Activated CD4-positive, CD25-positive, alpha-beta regulatory T cell treated with anti-CD3 and anti-CD28 coated beads, Interleukin-2, amount 50 U/mL, for 24 hours (primary cell): ENCODE data around the gene PLCL2.
A peak's percentile ranks its signal among the peaks of the same experiment; 100 is the strongest.
"Not testable (repeated sequence)": the region's sequence is repeated elsewhere in the genome, so short reads cannot be mapped to it uniquely, and the experiment has no call there.

ENCODE experiments used
- ATAC-seq, 2 donors: fragments of 150-1000 bp; cut with Tn5 transposase; one replicate each; pipeline ENCODE4 v1.10.0; 2021; ENCODE audit warnings: mild to moderate bottlenecking in 1 of 2, moderate library complexity in 1 of 2

Gene PLCL2

DNA sequence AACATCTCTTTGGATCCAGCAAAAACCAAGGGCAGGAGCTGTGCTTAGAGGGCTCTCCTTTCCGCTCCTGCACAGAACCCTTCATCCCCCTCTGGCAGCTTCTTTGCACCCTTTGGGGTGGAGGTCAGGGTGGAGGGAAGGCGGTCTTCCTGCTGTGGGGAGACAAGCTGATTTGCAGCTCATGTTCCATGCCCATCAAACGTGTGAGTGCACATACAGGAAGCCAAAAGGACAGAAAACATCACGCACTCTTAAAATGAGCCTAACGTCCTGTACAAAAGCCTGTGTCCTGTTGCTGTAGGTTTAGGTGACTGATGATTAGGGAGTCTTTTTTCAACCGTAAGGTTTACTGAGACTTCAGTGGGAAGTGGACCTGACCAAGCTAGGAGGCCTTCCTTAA is 195.2 kb downstream of the PLCL2 start:
- ATAC-seq, result no peak

DNA sequence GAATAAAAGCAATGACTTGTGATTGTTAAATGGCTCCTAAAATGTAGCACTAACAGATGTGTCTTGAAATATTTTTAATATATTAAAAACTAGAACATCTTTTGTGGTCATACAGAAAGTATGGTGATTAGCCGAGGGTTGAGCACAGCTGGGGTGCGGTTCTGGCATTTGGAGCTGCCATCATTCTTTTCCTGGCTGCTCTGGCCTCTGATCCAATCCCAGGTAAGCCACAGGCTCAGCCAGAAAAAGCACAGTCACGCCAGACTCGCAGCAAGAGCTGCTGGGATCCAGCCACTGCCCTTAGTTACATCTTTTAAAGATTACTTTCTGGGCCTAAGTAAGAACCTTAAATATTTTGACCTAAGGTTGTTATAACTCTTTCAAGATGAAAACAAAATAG is 196.8 kb downstream of the PLCL2 start:
- ATAC-seq, result no peak

DNA sequence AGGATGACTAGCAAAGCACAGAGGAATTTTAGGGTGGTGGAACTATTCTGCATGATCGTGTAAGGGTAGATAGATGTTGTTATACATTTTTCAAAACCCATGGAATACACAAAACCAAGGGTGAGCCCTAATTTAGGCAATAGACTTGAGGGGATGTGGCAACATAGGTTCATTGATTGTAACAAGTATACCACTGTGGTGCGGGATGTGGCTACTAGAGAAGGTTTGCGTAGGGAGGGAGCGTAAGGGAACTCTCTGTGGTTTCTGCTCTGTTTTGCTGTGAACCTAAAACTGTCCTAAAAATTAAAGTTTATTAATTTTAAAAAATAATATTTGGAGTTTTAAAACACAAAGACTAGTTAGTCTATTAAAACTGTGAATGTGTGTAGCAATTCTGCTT is 202.8 kb downstream of the PLCL2 start:
- no peak for ATAC-seq

DNA sequence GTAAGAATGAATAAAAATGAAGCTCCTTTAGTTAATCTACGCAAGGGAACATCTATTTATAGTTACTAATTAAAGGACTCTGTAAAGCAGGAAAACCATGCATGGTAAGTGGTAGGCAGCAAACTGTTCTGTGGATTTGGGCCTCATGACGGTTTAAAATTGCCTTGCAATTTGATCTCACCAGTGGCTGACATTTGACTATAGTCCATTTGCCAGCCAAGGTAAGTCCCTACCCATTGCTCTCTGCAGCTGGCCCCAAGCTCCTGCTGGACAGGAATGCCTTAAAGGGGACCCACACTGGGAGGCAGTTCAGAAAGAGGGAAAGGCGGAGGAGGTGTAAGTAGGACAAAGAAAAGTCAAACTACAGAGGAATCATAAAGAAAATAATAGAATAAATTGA is 203.3 kb downstream of the PLCL2 start:
- ATAC-seq, result no peak

DNA sequence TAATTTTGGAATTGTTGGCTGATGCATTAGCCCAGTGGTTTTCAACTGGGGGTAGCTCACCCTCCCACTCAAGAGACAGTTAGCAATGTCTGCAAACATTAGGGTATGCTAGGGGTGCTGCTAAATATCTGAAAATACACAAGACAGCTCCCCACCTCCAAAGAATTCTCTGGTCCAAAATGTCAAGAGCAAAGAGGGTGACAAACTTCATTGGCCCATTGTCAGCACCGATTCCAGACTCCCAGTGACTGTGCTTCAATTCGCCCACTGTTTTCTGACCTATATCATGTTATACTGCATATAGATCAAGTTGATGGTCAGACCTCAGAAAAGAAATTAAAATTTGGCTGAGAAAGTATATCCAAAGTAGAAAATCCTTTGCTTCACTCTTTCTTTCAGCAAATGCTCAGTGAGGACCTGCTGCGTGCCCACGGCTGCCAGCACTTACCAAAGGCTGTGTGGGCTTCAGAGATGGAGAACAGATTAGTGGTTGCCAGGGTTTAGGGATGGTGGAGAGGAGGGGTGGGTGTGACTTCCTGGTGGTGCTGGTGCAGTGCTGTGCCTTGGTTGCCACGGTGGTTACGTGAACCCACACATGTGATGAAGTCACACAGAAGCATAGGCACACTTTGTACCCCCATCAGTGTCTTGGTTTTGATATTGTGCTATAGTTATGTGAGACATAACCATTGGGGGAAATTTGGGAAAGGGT is 204.0 kb downstream of the PLCL2 start:
- ATAC-seq, result peak in 1 of 2 donors; percentile 59

DNA sequence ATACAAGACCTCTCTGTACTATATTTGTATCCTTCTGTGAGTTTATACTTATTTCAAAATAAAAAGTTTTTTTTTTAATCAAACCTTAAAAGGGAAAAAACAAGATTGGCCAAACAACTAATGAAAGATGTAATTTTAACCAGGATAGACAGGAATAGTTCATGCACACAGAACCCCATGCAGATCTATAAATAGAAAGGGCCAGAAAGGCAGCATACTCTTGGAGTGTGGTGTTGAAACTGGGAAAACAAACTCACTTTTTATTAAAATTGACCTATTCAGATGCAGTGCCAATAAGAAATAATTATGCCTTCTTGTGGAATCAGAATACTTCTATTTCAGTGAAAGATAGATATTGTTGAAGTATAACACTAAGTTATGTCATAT is 204.6 kb downstream of the PLCL2 start:
- no peak for ATAC-seq

DNA sequence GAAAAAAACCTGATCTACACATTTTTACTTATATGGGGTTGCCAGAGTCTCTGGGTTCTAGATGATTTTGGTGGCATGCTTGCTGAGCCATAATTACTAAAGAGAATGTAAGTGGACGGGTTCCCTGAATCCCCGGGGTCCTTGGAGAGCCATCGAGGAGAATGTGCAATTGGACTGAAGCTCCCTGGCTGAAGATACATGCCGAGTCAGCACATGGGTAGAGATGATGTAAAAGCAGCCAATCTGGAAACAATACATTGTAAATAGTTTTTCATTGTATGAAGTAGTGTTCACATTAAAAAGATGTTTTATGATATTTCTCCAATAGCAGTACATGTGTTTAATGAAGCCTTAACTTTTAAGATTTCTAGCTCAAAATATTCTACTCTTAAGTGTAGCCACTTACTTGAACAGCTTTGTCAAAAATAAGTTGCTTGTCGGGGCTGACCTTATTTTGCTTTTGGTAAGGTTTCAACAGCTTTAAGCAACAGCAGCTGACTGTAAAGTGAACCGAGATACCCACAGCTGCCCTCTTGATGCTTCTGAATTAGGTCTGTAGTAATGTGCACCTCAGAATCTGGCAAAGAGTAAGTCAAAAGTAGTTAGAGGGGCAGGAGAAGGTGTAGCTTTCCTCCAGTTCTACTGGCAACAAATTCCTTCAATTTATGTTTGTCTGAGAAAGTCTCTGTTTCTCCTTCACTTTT is 205.7 kb downstream of the PLCL2 start:
- ATAC-seq, result no peak

DNA sequence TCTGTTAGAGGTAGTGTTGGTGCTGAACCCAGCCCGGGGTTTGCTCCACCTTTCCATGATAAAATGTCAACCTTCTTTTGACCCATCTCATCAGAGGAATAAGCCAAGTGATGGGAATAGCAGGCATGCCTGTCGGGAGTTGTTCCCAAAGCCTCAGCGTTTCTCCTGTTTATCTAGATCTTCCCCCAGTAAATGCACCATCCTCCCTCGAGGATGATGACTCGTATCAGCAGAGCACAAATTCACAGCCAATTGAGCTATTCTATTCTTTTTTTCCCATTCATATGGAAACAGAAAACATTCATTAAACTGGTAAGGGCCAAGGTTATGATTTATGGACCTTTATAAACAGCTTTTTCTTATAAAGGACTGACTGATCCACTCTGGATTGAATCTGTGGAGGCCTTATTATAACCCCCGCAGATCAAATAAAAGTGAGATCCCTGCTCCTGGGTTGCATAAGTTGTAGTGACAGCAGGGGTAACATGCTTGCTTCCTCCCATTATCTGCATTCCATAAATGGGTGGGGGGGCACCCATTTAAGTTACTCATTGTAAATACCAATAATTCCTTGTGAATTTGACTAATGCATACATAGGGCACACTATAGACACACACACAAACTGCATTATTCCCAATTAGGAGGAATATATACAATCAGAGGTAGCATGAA is 207.3 kb downstream of the PLCL2 start:
- no peak for ATAC-seq

DNA sequence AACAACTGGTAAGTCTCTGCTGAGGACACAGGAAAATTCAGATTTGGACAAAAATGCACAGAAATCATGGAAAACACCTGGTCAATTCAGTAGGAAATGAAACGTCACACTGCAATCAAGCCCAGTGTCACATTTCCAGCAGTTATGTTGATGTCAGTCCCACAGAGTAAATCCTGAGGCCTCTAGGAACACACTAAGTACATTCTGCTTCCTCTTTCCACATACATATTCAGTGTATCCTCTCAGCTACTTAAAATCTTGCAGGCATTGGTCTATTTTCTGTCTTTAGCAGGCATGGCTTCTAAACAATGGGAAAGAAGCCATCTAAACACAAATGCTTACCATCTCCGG is 207.8 kb downstream of the PLCL2 start:
- ATAC-seq, result no peak

DNA sequence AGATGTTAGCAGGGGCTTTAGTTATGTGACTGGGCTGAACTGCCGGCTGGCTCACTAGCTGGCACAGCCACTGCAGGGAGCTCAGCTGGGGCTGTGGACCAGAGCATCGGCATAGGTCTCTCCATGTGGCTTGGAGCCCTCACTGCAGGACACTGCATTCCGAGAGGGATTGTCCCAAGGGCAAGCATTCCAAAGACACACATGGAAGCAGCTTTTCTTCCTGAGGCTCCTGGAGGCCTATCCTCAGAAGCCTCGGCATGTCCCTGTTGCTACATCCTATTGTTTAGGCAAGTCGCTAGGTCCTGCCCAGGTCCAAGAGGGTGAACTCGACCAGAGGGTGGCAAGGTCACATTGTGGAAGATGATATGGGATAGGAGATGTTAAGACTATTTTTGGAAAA is 209.8 kb downstream of the PLCL2 start:
- ATAC-seq, result no peak

DNA sequence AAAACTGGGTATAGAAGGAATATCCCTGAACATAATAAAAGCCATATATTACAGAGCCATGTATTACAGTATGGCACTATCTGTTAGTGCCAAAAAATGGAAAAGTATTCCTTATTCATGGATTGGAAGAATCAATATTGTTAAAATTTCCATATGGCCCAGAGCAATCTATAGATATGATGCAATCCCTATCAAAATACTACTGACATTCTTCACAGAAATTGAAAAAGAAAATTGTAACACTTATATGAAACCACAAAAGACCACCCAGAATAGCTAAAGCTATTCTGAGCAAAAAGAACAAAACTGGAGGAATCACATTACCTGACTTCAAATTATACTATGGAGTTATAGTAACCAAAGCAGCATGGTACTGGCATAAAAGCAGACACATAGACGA is 218.8 kb downstream of the PLCL2 start:
- no peak for ATAC-seq

DNA sequence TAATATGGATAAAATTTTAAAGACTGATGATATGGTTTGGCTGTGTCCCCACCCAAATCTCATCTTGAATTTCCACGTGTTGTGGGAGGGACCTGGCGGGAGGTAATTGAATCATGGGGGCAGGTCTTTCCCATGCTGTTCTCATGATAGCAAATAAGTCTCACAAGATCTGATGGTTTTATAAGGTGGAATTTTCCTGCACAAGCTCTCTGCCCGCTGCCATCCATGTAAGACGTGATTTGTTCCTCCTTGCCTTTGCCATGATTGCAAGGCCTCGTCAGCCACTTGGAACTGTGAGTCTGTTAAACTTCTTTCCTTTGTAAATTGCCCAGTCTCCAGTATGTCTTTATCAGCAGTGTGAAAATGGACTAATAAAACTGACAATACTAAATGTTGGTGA is 222.0 kb downstream of the PLCL2 start:
- not testable (repeated sequence) for ATAC-seq

DNA sequence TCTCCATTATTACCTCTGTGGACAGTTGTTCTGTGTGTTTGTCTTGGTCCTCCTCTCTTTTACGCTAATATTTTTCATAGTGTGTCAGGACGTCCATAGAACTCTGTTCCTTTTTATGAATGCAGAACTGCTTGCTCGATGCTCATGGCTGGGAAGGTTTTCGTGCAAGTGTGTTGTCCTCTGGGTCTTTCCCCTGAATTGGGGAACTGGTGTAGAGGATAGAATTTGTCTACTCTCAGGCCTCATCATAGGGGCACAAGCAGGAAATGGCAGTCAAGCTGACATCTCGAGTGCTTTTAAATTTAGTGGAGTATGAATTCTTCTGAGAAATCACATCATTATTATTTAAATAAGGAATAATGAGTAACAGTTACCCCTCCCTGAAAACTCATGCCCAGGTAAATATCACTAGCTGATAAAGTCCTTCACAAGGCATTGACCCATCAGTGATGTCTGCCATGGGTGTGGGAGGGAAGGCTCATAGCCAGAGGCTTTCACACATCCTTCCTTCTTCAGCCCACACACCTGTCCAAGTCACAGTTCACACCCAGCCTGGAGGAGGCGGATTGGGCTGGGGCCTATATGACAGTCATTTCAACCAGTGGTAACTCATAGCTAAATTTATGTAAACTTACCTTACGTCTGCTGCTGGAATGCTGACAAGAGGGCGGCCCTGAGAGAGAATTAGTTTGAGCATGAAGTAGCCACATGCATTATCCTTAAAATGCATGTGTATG is 226.1 kb downstream of the PLCL2 start:
- ATAC-seq, result peak in 1 of 2 donors; percentile 27

DNA sequence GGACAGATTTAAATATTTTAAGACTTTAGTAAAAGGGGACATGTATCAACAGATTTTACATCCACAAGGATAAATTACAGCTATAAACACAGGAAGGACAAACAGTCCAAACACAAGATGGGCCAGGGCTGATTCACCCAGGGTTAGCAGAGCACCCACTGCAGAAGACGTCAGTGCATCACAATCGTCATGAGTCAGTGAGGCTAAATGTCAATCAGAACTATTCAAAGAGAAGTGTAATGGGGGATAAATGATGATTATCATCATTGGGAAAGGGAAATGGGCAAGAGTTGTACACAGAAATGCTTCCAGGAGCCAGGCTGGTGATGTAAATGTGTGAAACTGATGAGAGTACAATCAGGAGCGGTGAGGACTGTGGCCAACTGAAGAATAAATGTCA is 226.8 kb downstream of the PLCL2 start:
- ATAC-seq, result no peak

DNA sequence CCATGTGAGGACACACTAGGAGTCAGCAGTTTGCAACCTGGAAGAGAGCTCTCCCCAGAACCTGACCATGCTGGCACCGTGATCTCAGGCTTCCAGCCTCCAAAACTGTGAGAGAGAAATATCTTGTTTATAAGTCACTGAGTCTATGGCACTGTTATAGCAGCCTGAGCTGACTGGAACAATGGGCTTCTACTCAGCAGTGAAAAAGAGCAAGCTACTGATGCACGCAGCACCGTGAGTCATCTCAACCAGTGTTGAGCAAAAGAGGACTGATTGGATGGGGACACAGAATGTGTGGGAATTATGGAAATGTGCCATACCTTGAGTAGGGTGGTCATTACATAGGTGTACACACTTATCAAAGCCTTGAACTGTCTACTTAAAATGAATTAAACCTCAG is 230.4 kb downstream of the PLCL2 start:
- ATAC-seq, result no peak

DNA sequence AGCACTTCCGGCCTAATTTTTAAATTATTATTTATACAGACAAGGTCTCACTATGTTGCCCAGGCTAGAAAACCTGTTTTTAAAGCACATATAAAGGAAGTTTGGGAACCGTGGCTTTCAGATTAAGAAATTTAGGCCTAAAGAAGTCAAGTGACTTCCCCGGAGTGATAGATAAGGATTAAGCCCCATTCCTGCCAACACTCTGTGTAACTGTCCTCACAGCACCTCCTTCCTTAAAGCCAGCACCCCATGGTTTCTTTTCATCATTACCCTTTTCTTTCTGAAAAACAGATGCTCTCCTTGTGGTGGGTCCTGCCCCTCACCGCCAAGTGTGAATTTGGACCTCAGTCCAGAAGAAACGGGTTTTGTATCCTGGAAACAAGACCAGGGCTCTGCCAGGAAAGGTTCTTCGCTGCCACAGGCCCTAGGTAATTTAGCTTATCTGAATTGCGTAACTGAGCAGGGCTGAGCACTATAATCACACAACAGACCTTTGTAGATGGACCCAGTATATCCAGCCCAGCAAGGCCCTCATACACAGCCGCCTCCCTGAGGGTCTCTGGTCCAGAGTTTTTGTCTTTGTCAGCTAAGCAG is 231.3 kb downstream of the PLCL2 start:
- ATAC-seq, result no peak

DNA sequence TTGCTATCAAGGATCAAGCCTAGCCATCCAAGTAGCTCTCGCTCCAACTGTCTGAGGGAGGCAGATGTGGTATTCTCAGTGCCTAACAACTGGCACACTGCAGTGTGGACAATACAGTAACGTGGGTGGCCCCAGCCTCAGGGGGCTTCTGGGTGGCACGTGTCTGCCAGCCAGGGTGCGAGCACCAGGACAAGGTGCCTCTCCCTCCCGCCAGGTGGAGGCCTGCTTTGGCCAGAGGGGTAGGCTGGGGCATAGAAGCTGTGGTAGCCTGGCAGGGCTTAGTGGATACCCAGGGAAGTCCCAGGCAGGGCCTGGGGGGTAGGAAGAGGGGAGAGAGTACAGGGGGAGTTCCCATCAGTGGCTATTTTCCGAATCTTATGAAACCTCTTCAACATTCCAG is 234.0 kb downstream of the PLCL2 start:
- ATAC-seq, result no peak

DNA sequence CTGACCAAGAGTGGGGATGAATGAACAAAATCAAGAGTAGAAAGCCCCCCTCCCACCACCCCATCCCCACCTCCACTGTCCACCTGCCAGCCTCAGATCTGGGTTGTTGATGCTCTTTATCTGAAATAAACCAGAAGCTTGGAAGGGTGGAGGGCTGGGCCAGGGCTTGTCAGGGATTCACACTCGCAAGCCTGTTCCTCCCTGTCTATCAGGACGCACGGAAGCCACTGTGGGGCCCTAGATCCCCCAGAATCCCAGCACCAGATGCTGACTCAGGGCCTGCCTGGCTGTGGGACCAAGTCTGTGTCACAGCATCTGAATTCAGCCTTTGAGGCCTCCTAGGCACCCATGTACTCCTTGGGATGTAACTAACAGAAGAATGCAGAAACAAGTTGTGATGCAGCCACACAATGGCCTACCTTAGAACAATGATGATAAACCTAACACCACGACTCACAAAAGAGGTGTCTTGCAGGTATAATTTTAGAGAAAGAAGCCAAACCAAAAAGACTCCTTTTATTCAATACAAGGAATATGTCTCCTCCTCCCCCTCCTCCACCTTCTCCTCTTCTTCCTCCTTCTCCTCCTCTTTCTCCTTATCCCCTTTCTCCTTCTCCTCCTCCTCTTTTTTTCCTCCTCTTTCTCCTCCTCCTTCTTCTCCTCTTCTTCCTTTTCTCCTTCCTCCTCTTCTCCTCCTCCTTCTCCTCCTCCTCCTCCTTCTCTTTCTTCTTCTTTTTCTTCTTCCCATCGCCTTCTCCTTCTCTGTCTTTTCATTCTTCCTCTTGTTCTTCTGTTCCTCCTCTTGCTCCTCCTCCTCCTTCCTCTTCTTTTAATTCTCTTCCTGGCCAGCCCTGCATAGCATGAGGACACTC is 234.7 kb downstream of the PLCL2 start:
- no peak for ATAC-seq

DNA sequence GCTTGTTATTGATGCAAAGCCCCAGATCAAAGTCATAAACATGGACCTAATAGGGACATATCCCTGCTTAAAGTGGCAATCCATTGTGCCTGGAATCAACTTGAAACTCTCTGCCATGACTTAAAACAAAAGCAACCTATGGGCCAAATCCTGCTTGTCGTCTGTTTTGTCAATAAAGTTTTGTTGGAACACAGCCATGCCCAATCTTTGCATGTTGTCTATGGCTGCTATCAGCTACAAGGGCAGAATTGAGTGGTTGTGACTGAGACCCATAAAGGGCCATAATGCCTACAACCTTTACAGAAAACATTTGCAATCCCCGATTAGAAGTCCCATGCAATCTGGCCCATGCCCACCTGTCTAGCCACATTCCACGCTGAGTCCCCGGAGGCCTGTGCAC is 235.4 kb downstream of the PLCL2 start:
- ATAC-seq, result no peak

DNA sequence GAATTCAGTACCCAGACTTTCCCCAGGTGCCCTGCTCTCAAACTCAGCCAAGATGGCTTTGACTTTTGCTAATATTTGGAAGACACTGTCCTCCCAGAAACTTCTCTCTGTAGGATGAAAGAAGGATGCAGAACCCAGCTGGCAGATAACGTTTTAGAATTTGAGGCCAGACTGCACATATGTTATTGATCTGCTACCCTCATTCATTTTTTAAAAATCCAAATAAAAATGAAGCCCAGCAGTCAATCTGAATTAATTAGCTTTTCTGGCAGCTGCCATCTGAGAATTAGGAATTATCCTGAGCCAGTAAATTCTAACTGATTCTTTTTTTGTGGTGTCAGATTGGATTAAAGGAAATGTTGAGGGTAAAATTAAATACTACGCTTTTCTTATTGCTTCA is 236.6 kb downstream of the PLCL2 start:
- no peak for ATAC-seq

DNA sequence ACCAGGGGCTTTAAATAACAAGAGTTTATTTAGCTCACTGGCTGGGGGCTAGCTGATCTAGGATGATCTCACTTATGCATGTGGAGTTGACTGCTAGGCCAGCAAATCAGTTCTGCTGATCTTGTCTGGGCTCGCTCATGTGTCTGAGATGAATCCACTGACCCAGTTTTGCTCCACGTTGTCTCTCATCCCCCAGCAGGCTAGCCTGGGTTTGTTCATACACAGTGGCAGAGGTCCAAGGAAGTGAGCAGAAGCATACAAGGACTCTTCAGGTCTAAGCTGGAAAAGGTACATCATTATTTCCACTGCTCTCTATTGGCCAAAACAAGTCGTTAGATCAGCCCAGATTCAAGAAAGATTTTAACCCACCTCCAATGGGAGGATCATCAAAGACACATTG is 238.0 kb downstream of the PLCL2 start:
- no peak for ATAC-seq
